Stomach (tissue), 4 donors: ENCODE measurements around the gene CAMK1.

ENCODE experiments used
- EP300 ChIP-seq: sonication (generic); formaldehyde crosslinking; IDR thresholded peaks from one replicate; pipeline ENCODE4 v1.6.1; 2017; ENCODE audit warnings: antibody characterized with exemption
- POLR2A ChIP-seq, 4 donors: fragments of 450-650 bp; IDR thresholded peaks; one replicate each; pipeline ENCODE4 v1.6.1; 2016; ENCODE audit warnings: antibody characterized with exemption in 4 of 4, control low read depth in 2 of 4, mild to moderate bottlenecking in 1 of 4, moderate library complexity in 1 of 4
- POLR2AphosphoS5 ChIP-seq, 3 donors: sonication (generic); formaldehyde crosslinking; IDR thresholded peaks; one replicate each; pipeline ENCODE4 v1.6.1; 2016; ENCODE audit warnings: antibody characterized with exemption in 3 of 3
- TF ChIP-seq, protein P1 (sequence below), 7 experiments: fragments of 450-650 bp in 4 of 7; fragments of 200-600 bp in 3 of 7; sonication (generic) in 3 of 7; IDR thresholded peaks; one replicate each; pipeline ENCODE4 v1.5.1; 2016 to 2019; ENCODE audit warnings: antibody characterized with exemption in 7 of 7, control low read depth in 2 of 7, mild to moderate bottlenecking in 1 of 7

DNA sequence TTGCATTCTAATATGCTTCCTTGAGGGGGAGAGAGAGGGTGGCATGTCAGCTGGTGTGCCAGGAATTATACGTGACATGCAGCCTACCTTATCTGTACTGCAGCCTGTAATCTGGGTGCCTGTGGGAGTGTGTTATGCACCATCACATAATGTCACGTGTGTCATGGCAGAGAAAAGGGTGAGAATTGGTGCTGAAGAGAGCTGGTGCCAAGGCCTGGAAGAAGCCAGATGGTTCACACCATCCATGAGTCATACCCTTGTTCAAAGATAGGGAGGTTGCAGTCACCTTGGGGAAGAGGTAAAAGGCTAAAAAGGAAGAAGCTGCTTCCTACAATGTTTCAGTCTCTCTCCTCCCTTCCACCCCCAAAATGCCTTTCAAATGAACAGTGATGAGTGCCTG lies 32.9 kb downstream of the CAMK1 start:
- TF ChIP-seq, protein P1, sequence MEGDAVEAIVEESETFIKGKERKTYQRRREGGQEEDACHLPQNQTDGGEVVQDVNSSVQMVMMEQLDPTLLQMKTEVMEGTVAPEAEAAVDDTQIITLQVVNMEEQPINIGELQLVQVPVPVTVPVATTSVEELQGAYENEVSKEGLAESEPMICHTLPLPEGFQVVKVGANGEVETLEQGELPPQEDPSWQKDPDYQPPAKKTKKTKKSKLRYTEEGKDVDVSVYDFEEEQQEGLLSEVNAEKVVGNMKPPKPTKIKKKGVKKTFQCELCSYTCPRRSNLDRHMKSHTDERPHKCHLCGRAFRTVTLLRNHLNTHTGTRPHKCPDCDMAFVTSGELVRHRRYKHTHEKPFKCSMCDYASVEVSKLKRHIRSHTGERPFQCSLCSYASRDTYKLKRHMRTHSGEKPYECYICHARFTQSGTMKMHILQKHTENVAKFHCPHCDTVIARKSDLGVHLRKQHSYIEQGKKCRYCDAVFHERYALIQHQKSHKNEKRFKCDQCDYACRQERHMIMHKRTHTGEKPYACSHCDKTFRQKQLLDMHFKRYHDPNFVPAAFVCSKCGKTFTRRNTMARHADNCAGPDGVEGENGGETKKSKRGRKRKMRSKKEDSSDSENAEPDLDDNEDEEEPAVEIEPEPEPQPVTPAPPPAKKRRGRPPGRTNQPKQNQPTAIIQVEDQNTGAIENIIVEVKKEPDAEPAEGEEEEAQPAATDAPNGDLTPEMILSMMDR (IDR thresholded peaks at IDR 0.05): no peak
- peak in 1 of 3 donors; percentile 4 for TF ChIP-seq POLR2AphosphoS5 (IDR thresholded peaks at IDR 0.05)
- no peak for TF ChIP-seq EP300
- no peak for TF ChIP-seq POLR2A (IDR thresholded peaks at IDR 0.05)
